GM18526 (cell line): Measurements from ENCODE around the gene INSL3.

Experiments used
- POLR2A ChIP-seq: IDR thresholded peaks from 3 replicates; pipeline ENCODE4 v1.6.1; 2011; ENCODE audit not compliant: insufficient read length; ENCODE audit errors: extremely low read depth

The INSL3 gene

GRCh38 chr19:17780781-17781180 is 40.5 kb downstream of the INSL3 start:
- no peak for TF ChIP-seq POLR2A

GRCh38 chr19:17778968-17779929 is 42.1 kb downstream of the INSL3 start:
- TF ChIP-seq POLR2A, result no peak

- TF ChIP-seq POLR2A, result no peak
Measured at GRCh38 chr19:17778251-17778967, 42.9 kb downstream of the INSL3 start.

- TF ChIP-seq POLR2A, result no peak
Measured at GRCh38 chr19:17775991-17776803, 45.1 kb downstream of the INSL3 start.

GRCh38 chr19:17775245-17775927 is 45.9 kb downstream of the INSL3 start:
- TF ChIP-seq POLR2A, result no peak

- no peak for TF ChIP-seq POLR2A
Measured at GRCh38 chr19:17772172-17772571, 49.1 kb downstream of the INSL3 start.

GRCh38 chr19:17770613-17771012 is 50.7 kb downstream of the INSL3 start:
- TF ChIP-seq POLR2A, result no peak

- TF ChIP-seq POLR2A, result no peak
Measured at GRCh38 chr19:17767559-17767958, 53.8 kb downstream of the INSL3 start.

- TF ChIP-seq POLR2A, result no peak
Measured at GRCh38 chr19:17766543-17767131, 54.7 kb downstream of the INSL3 start.
